ENCODE data around the gene STUB1. TPM values are rescaled to one million over a fixed set of nuclear protein-coding genes. Genes with fewer than 3 reads are reported as not detected.

The STUB1 gene
- total RNA-seq, 1 experiment from 2014 or later, result 111 TPM

- POLR2A ChIA-PET, result no interaction called here
- Histone ChIP-seq H3K27ac (ENCODE audit: low read depth, low read length) (no peak overlapping the region), H4K20me1 (ENCODE audit: insufficient read depth) (no peaks in the 10 kb centered on the region), H3K9ac (ENCODE audit: low read length) (no peak overlapping the region), H3K9me3 (ENCODE audit: control insufficient read depth in 1 of 2, insufficient read depth in 1 of 2, low read depth in 1 of 2, low read length in 2 of 2) (no peaks in the 10 kb centered on the region), H3K9me2 (ENCODE audit: insufficient read depth) (no peaks in the 10 kb centered on the region), H3K4me2 (ENCODE audit: low read length) (no peak overlapping the region), H2AFZ (ENCODE audit: low read depth, low read length, poor library complexity, severe bottlenecking) (no peak overlapping the region), H3K4me1 (ENCODE audit: control insufficient read depth in 1 of 2, insufficient read depth in 2 of 2, low read length in 2 of 2) (peaks cover 17 to 54% of the 10 kb centered on the region in 2 experiments), H3K4me3 (replicated peaks in 1 of 2; ENCODE audit: low read depth in 1 of 2, low read length in 2 of 2) (no peak overlapping the region), H3K79me2 (ENCODE audit: insufficient read depth, low read length) (no peaks in the 10 kb centered on the region), H3K27me3 (ENCODE audit: insufficient read depth, low read length) (no peaks in the 10 kb centered on the region), H3K36me3 (ENCODE audit: control insufficient read depth in 1 of 2, insufficient read depth in 2 of 2, low read length in 2 of 2) (no peaks in the 10 kb centered on the region)
- BruUV-seq (replicated peaks), result no TSS peak
- CTCF ChIA-PET, result interaction anchor here (1.5 kb wide), 1 partner anchor 18 kb away, joined by 3 read pairs; no protein-coding TSS in a partner anchor
- ATAC-seq (no peak), DNase-seq (ENCODE audit: low read depth, low spot score) (no peak)
- RAD21 ChIA-PET (ENCODE audit: low non-redundant PET in 1 of 2, low total read pairs in 2 of 2, uncharacterized antibody in 2 of 2, unreplicated experiment in 2 of 2), result no interaction called here
- intact Hi-C loops (cut with micrococcal nuclease), result loop anchor here (5.0 kb wide), 2 partner anchors 167 to 347 kb away; no protein-coding TSS in a partner anchor
- TF ChIP-seq ZFX (IDR thresholded peaks at IDR 0.05) (no peak), CBX3 (IDR thresholded peaks at IDR 0.05; ENCODE audit: low read depth) (no peak), YY1 (IDR thresholded peaks at IDR 0.05; ENCODE audit: extremely low read depth, insufficient replicate concordance, low read depth, low read length) (no peak), ATF3 (IDR thresholded peaks at IDR 0.05) (no peak), TCF7L2 (IDR thresholded peaks at IDR 0.05; ENCODE audit: borderline replicate concordance, extremely low read depth, insufficient read depth, insufficient read length) (no peak), RAD21 (IDR thresholded peaks at IDR 0.05; ENCODE audit: low read depth) (no peak), CTCF (IDR thresholded peaks at IDR 0.05 in 2 of 3, conservative IDR thresholded peaks at IDR 0.05 in 1 of 3; ENCODE audit: borderline replicate concordance in 1 of 3, insufficient read depth in 1 of 3, low read depth in 2 of 3, low read length in 2 of 3) (no peak), MAX (IDR thresholded peaks at IDR 0.05) (no peak), ZBTB33 (IDR thresholded peaks at IDR 0.05; ENCODE audit: extremely low read depth, insufficient replicate concordance, low read length) (no peak)
These were observed 30.4 kb downstream of the STUB1 start for GRCh38 chr16:710500-711075.
